Choroid plexus epithelial cell (primary cell): ENCODE results near the gene XKR7.

ENCODE experiments used
- DNase-seq: peaks from one replicate; pipeline ENCODE4 v3.0.0-alpha.2; 2010; ENCODE audit warnings: low read depth
- H3K4me3 ChIP-seq: 2 replicates; pipeline ENCODE4 v1.5.1; 2011; ENCODE audit warnings: low read depth, mild to moderate bottlenecking, control low read depth, low read length, moderate library complexity
- TF ChIP-seq, protein P1 (sequence below): conservative IDR thresholded peaks from 2 replicates; pipeline ENCODE4 v1.5.1; 2011; ENCODE audit warnings: low read depth, mild to moderate bottlenecking, control low read depth, inconsistent platforms, low read length, moderate library complexity

Gene XKR7

DNA sequence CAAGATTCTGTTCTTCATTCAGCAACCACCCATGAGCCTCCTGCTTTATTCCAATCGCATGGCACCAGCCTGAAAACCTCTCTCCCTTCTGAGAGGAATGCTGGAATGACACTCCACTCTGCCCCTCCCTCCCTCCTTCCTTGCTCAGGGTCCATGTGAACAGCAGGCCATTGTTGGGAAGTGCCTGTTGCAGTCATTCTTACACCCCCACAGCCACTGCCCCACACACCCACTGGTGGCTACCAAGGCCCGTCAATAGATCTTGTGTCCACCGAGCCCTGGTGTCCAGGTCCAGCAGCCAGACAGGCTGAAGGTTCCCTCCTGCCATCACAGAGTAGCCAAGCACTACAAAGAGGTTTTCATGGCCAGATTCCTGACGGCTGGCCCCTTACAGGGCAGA, 22.6 kb upstream of the XKR7 start:
- DNase-seq, result no peak
- no peak overlapping the region for H3K4me3 ChIP-seq
- TF ChIP-seq, protein P1, sequence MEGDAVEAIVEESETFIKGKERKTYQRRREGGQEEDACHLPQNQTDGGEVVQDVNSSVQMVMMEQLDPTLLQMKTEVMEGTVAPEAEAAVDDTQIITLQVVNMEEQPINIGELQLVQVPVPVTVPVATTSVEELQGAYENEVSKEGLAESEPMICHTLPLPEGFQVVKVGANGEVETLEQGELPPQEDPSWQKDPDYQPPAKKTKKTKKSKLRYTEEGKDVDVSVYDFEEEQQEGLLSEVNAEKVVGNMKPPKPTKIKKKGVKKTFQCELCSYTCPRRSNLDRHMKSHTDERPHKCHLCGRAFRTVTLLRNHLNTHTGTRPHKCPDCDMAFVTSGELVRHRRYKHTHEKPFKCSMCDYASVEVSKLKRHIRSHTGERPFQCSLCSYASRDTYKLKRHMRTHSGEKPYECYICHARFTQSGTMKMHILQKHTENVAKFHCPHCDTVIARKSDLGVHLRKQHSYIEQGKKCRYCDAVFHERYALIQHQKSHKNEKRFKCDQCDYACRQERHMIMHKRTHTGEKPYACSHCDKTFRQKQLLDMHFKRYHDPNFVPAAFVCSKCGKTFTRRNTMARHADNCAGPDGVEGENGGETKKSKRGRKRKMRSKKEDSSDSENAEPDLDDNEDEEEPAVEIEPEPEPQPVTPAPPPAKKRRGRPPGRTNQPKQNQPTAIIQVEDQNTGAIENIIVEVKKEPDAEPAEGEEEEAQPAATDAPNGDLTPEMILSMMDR, result no peak

- DNase-seq, result peak; percentile 83
- TF ChIP-seq, protein P1, result peak; percentile 16
- H3K4me3 ChIP-seq, result no peak overlapping the region
Observed at GRCh38 chr20:31945785-31946184, 22.2 kb upstream of the XKR7 start.

DNA sequence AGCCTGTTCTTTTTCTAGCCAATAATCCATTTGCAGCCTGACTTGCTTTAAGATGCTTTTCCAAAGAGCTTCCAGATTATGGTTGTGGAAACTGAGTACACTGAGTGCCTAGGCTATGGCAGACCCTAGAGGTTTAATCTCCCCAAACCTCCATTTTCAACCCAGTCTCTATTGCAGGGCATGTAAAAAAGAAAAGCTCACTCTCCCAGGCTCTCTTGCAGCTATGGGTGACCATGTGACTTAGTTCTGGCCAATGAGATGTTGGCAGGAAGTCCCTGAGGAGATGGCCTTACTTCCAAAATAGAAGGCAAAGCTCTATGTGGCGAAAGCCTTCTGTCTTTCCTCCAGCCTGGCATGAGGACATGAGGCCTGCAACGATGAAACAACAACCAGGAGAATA, 19.9 kb upstream of the XKR7 start:
- TF ChIP-seq, protein P1, result no peak
- peak; percentile 12 for DNase-seq
- no peak overlapping the region for H3K4me3 ChIP-seq

DNA sequence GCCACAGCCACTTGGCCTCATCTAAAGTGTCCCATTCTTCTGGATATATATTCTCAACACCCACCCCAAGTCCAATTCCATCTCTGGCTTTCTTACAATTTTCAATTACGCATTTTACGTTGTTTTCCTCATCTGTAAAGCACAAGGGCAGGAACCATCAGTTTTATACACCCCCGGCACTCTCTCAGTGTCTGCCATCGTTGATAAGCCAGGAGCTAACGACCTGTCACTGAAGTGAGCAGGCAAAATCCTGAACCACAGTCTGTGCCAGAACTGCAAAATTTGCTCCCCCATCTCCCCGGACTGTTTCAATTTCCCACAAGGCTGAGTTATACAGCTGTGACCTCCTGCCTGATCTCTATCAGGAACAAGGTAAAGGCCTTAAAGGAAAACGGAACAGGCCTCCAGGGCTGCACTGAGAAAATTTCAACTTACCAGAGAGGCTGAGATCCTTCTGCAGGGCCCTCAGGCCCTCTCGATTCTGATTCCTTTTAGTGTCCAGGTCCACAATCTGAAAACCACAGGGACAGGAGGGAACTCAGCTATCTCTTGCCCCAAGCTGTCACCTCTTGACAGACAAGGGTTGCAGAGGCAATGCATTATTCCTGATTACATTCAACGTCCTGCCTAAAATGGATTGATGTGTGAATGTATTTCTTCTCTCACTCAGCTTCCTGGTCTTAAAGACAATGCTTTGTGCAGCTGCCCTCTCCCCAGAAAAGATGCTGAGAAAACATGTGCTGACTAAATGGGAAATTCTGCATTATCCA, 17.9 kb upstream of the XKR7 start:
- TF ChIP-seq, protein P1, result no peak
- no peak for DNase-seq
- H3K4me3 ChIP-seq, result no peak overlapping the region

- peak overlapping the region; percentile 94 for H3K4me3 ChIP-seq
- no peak for DNase-seq
- TF ChIP-seq, protein P1, result no peak
Observed at GRCh38 chr20:31951203-31951529, 16.8 kb upstream of the XKR7 start.

DNA sequence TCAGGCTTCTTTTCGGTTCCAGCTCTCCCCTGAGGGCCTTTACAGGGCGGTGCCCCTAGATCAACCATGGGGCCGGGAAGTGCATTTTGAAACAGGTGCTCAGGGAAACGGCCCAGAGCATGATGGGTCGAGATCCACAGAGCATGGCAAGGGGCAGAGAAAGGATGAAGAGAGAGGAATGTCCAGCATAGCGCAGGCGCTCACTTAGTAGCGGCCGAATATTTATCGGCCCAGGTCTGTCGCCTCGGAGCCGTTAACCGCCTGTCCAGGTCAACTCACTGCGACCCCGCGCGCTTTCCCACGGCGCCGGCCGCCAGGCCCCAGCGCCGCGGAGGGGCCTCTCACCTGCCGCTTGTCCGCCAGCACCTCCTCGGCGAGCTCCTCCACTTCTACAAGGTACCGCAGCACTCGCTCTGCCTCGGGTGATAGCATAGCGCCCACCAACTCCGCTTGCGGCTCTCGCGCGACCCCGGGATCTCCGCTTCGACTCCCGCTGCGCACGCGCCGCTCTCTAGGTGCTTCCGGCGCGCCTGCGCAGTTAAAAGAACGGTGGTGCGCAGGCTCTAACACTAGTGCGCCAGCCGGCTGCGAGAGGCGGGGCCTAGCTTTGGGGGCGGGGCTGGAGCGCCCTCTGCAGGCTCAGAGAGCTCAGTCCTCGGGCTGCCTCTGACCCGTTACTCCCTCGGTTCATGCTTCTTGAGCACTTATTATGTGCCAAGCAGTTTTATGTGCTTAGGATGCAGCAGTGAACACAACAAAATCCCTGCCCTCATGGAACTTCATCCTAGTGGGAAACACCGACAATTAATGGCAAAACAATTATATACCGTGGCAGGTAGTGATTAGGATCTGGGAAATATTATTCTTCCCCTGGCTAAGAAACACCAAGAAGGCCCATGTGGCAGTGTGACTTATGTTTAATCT, 16.2 kb upstream of the XKR7 start, which contains the start of gene PDRG1:
TSS of gene PDRG1 (minus strand) at position 517 of the 924 bp plus-strand sequence. CDS start at position 432, 85 bp downstream.
- H3K4me3 ChIP-seq, result peak within 1 kb of the TSS; percentile 94

More for the DNA sequence above, 16.2 kb upstream of the XKR7 start, which contains the start of gene PDRG1:
- TF ChIP-seq, protein P1, result peak; percentile 94
- DNase-seq, result peak; percentile 97
